Kidney epithelial cell (primary cell): ENCODE results near the gene KIRREL3. TPM values are rescaled to one million over a fixed set of nuclear protein-coding genes. Genes with fewer than 3 reads are reported as not detected.
"Not testable (repeated sequence)": the region's sequence is repeated elsewhere in the genome, so short reads cannot be mapped to it uniquely, and the experiment has no call there.

Experiments
- DNase-seq: peaks from one replicate; pipeline ENCODE4 v3.0.0-alpha.2; 2010; ENCODE audit warnings: low read depth
- H3K27me3 ChIP-seq: 2 replicates; pipeline ENCODE4 v1.6.0; 2011; ENCODE audit warnings: low read length; ENCODE audit not compliant: control insufficient read depth, insufficient read depth
- H3K36me3 ChIP-seq: 2 replicates; pipeline ENCODE4 v1.5.1; 2011; ENCODE audit warnings: low read length; ENCODE audit not compliant: control insufficient read depth, insufficient read depth
- H3K4me3 ChIP-seq: 2 replicates; pipeline ENCODE4 v1.5.1; 2011; ENCODE audit warnings: low read depth, mild to moderate bottlenecking, control low read depth, low read length
- total RNA-seq: library from RNA; depleted of rRNA; stranded (reverse); fragments of >200 nt; gene quantifications from 2 replicates; pipeline ENCODE4 v1.2.3, GENCODE V29; 2015
- TF ChIP-seq, protein P1 (sequence below): IDR thresholded peaks from 2 replicates; pipeline ENCODE4 v1.5.1; 2011; ENCODE audit warnings: mild to moderate bottlenecking, moderate library complexity, low read length, control low read depth, inconsistent platforms; ENCODE audit not compliant: insufficient read depth, poor library complexity, severe bottlenecking

The KIRREL3 gene
- total RNA-seq, 1 donor from 2014 or later = 1.3 TPM

DNA sequence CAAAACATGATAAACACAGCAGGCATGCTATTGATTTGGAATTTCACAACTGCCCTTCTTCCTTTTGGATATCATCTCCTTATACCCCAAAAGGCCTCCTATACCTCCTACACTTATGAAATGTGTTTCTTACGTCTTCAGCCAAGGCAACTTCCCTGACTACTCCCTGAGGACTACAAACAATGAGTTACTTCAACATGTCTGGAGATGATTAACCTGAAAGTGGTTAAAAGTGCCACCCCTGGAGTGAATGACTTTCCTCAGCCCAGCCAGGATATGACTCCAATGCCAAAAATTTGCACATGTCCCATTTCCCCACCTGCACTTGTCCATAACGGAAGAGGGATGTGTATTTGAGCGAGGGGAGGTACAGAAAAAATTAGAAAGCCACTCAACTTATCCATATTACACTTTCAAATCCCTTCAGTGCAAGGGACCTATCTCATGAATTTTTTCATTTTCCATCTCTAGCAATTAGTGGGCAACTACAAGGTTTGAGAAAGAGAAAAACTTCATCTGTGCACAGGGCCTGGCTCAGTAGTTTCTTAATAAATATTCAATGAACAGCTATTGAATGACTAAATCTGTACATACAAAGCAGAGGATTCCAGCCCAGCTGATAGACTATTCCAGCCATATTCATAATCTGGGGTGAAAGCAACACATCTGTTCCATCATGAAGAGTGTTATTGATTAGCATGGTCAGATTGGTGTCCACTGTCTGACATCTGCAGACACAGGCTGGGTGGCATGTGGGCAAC is 36.8 kb downstream of the KIRREL3 start:
- TF ChIP-seq, protein P1, sequence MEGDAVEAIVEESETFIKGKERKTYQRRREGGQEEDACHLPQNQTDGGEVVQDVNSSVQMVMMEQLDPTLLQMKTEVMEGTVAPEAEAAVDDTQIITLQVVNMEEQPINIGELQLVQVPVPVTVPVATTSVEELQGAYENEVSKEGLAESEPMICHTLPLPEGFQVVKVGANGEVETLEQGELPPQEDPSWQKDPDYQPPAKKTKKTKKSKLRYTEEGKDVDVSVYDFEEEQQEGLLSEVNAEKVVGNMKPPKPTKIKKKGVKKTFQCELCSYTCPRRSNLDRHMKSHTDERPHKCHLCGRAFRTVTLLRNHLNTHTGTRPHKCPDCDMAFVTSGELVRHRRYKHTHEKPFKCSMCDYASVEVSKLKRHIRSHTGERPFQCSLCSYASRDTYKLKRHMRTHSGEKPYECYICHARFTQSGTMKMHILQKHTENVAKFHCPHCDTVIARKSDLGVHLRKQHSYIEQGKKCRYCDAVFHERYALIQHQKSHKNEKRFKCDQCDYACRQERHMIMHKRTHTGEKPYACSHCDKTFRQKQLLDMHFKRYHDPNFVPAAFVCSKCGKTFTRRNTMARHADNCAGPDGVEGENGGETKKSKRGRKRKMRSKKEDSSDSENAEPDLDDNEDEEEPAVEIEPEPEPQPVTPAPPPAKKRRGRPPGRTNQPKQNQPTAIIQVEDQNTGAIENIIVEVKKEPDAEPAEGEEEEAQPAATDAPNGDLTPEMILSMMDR = no peak
- no peaks in the 10 kb centered on the region for H3K36me3 ChIP-seq
- H3K27me3 ChIP-seq = no peaks in the 10 kb centered on the region
- no peak overlapping the region for H3K4me3 ChIP-seq
- DNase-seq = peak; percentile 95

- no peak overlapping the region for H3K4me3 ChIP-seq
- no peaks in the 10 kb centered on the region for H3K27me3 ChIP-seq
- TF ChIP-seq, protein P1 = no peak
- no peak for DNase-seq
- no peaks in the 10 kb centered on the region for H3K36me3 ChIP-seq
These were observed 37.5 kb downstream of the KIRREL3 start for GRCh38 chr11:126963115-126963514.

DNA sequence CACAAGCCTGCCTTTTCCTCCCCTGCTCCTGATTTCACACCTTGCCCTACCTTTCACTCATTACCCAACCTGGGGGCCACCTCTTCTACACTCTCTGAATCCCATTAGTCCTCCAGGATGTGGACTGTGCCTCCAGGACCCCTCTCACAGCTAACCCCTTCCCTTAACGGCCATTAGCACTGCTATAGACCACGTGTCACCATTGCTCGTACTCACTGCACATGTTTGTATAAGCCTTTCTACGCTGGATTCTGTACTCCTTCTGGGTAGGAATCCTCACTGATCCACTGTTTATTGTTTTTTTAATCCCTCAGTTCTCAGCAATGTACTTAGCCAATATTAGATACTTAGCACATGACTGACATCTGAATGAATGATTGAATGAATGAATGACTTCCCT is 40.9 kb downstream of the KIRREL3 start:
- TF ChIP-seq, protein P1 = no peak
- H3K4me3 ChIP-seq = no peak overlapping the region
- DNase-seq = no peak
- H3K27me3 ChIP-seq = no peaks in the 10 kb centered on the region
- H3K36me3 ChIP-seq = no peaks in the 10 kb centered on the region

DNA sequence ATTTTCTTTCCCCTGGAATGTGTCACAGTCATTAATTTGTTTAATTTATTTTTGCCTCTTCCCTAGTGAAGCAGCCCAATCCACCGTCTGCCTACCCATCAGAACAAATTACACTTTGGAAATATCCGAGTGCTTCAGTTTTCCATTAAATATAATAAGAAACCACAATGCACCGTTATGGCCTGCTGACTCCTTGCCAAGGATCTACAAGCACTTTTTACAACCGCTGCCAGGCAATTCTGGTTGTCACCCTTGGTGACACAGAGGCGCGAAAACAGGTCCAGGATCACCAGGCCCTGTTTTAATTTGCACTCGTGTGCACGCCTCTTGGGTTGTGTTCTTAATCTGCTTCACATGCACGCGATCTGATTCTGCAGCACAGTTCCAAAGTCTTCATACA is 43.9 kb downstream of the KIRREL3 start:
- DNase-seq = no peak
- TF ChIP-seq, protein P1 = no peak
- H3K27me3 ChIP-seq = no peaks in the 10 kb centered on the region
- H3K36me3 ChIP-seq = no peaks in the 10 kb centered on the region
- H3K4me3 ChIP-seq = no peak overlapping the region

DNA sequence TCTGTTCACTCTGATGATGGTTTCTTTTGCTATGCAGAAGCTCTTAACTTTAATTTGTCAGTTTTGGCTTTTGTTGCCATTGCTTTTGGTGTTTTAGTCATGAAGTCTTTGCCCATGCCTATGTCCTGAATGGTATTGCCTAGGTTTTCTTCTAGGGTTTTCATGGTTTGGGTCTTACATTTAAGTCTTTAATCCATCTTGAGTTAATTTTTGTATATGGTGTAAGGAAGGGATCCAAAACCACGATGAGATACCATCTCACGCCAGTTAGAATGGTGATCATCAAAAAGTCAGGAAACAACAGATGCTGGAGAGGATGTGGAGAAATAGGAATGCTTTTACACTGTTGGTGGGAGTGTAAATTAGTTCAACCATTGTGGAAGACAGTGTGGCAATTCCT is 48.0 kb downstream of the KIRREL3 start:
- not testable (repeated sequence) for H3K27me3 ChIP-seq, H3K4me3 ChIP-seq, H3K36me3 ChIP-seq, DNase-seq

DNA sequence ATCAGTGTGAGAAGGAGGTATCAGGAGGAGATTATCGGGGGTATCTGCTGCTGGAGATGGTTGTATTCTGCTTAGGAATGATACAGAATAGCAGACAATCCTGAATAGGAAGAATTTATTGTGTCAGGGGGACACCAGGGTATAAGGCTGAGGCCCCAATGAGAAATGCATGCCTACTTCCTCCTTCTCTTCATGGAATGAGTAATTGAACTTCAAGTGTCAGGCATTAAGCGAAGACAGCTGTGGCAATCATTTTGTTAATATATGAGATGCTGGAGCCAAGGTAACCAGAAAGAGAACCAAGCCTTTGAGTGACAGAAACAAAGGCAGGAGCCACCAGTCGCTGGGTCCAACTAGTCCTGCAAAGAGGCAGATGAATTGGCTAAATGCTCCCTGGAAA is 49.1 kb downstream of the KIRREL3 start:
- TF ChIP-seq, protein P1 = no peak
- no peak overlapping the region for H3K4me3 ChIP-seq
- H3K27me3 ChIP-seq = no peaks in the 10 kb centered on the region
- no peaks in the 10 kb centered on the region for H3K36me3 ChIP-seq
- no peak for DNase-seq
